DMS79 (cell line): ENCODE results near the gene MAD1L1.
"Not testable (repeated sequence)": the region's sequence is repeated elsewhere in the genome, so short reads cannot be mapped to it uniquely, and the experiment has no call there.

Source experiments
- DNase-seq: peaks from one replicate; lab custom pipeline; 2025; lab: John Stamatoyannopoulos, UW

Gene MAD1L1

GRCh38 chr7:1831933-1832535 lies 400.7 kb downstream of the MAD1L1 start:
- DNase-seq = not testable (repeated sequence)

- DNase-seq = not testable (repeated sequence)
These were observed 401.3 kb downstream of the MAD1L1 start for GRCh38 chr7:1831471-1831870.

- DNase-seq = not testable (repeated sequence)
These were observed 403.1 kb downstream of the MAD1L1 start for GRCh38 chr7:1829668-1830067.

- no peak for DNase-seq
These were observed 403.6 kb downstream of the MAD1L1 start for GRCh38 chr7:1829111-1829510.

GRCh38 chr7:1828170-1828569 lies 404.6 kb downstream of the MAD1L1 start:
- not testable (repeated sequence) for DNase-seq

- DNase-seq = not testable (repeated sequence)
These were observed 405.2 kb downstream of the MAD1L1 start for GRCh38 chr7:1827521-1827981.

- DNase-seq = not testable (repeated sequence)
These were observed 405.8 kb downstream of the MAD1L1 start for GRCh38 chr7:1826931-1827330.

- no peak for DNase-seq
These were observed 406.6 kb downstream of the MAD1L1 start for GRCh38 chr7:1825897-1826741.

GRCh38 chr7:1825647-1825896 lies 407.2 kb downstream of the MAD1L1 start:
- not testable (repeated sequence) for DNase-seq

- DNase-seq = not testable (repeated sequence)
These were observed 407.7 kb downstream of the MAD1L1 start for GRCh38 chr7:1824882-1825646.

GRCh38 chr7:1824151-1824881 lies 408.4 kb downstream of the MAD1L1 start:
- DNase-seq = not testable (repeated sequence)

GRCh38 chr7:1823376-1824150 lies 409.2 kb downstream of the MAD1L1 start:
- DNase-seq = no peak

GRCh38 chr7:1819259-1819841 lies 413.4 kb downstream of the MAD1L1 start:
- DNase-seq = no peak

GRCh38 chr7:1818575-1819258 lies 414.0 kb downstream of the MAD1L1 start:
- DNase-seq = no peak

GRCh38 chr7:1817061-1817712 lies 415.6 kb downstream of the MAD1L1 start:
- DNase-seq = no peak

- DNase-seq = not testable (repeated sequence)
These were observed 416.3 kb downstream of the MAD1L1 start for GRCh38 chr7:1816451-1816850.

GRCh38 chr7:1815551-1816281 lies 417.0 kb downstream of the MAD1L1 start:
- DNase-seq = not testable (repeated sequence)

- no peak for DNase-seq
These were observed 417.7 kb downstream of the MAD1L1 start for GRCh38 chr7:1815051-1815481.
